H1 (cell line): Measurements from ENCODE around the gene LGR4. TPM values are rescaled to one million over a fixed set of nuclear protein-coding genes. Genes with fewer than 3 reads are reported as not detected.

Source experiments
- CTCF ChIA-PET: fragments of 300-600 bp; sonication (Branson Sonifier 250); formaldehyde crosslinking; loops from one replicate; lab custom pipeline; 2021; ENCODE audit not compliant: partially characterized antibody; lab: Charles Lee
- POLR2A ChIA-PET: fragments of 300-600 bp; sonication (Branson Sonifier 250); formaldehyde crosslinking; loops from one replicate; lab custom pipeline; 2021; ENCODE audit warnings: inconsistent platforms; ENCODE audit not compliant: partially characterized antibody; lab: Charles Lee
- DNase-seq, 2 experiments: peaks; one replicate each; pipeline versions ENCODE4 v3.0.0 to v3.0.0-alpha.2; 2010 to 2022; ENCODE audit warnings: low spot score in 2 of 2, low read depth in 1 of 2, mixed read lengths in 1 of 2
- FAIRE-seq: peaks from 2 replicates; lab custom pipeline; 2011; peaks lifted over from hg19 to GRCh38; lab: Jason Lieb, UNC
- H2AFZ ChIP-seq: 2 replicates; pipeline ENCODE4 v1.8.1; 2012; ENCODE audit warnings: low read length, inconsistent platforms
- H2AK5ac ChIP-seq: 2 replicates; pipeline ENCODE4 v1.6.1; 2013; ENCODE audit warnings: low read depth, low read length
- H2BK120ac ChIP-seq: replicated peaks from 2 replicates; pipeline ENCODE3; 2013; ENCODE audit warnings: low read depth, low read length, inconsistent platforms
- H2BK12ac ChIP-seq: 2 replicates; pipeline ENCODE4 v1.6.1; 2013; ENCODE audit warnings: low read depth, low read length
- H2BK15ac ChIP-seq: 2 replicates; pipeline ENCODE4 v1.6.1; 2013; ENCODE audit warnings: low read length
- H2BK20ac ChIP-seq: 2 replicates; pipeline ENCODE4 v1.6.1; 2013; ENCODE audit warnings: low read length
- H2BK5ac ChIP-seq: 2 replicates; pipeline ENCODE4 v1.6.1; 2013; ENCODE audit warnings: low read depth, low read length
- H3K14ac ChIP-seq: 2 replicates; pipeline ENCODE4 v1.6.1; 2013; ENCODE audit warnings: inconsistent platforms; ENCODE audit not compliant: insufficient read length
- H3K18ac ChIP-seq: 2 replicates; pipeline ENCODE4 v1.6.1; 2013; ENCODE audit warnings: low read length; ENCODE audit errors: extremely low read depth
- H3K23ac ChIP-seq: 2 replicates; pipeline ENCODE4 v1.6.1; 2013; ENCODE audit warnings: inconsistent platforms; ENCODE audit not compliant: insufficient read length
- H3K23me2 ChIP-seq: 2 replicates; pipeline ENCODE4 v1.6.1; 2013; ENCODE audit warnings: low read depth, low read length
- H3K27ac ChIP-seq: 2 replicates; pipeline ENCODE4 v1.6.1; 2011; ENCODE audit warnings: low read depth, low read length, inconsistent platforms
- H3K27me3 ChIP-seq, 4 experiments: replicated peaks in 1 of 4; 1 replicate in 1 of 4; 2 replicates in 3 of 4; pipeline versions ENCODE4 v1.6.1 to v1.8.1; 2011 to 2013; ENCODE audit warnings: low read length in 3 of 4, mild to moderate bottlenecking in 3 of 4, inconsistent platforms in 2 of 4, mixed read lengths in 2 of 4, moderate library complexity in 1 of 4; ENCODE audit not compliant: control insufficient read depth in 3 of 4, insufficient read depth in 3 of 4; ENCODE audit errors: extremely low read depth in 1 of 4
- H3K36me3 ChIP-seq, 4 experiments: 2 replicates each; pipeline versions ENCODE4 v1.6.1 to v1.8.1; 2011 to 2013; ENCODE audit warnings: mild to moderate bottlenecking in 4 of 4, low read length in 3 of 4, moderate library complexity in 2 of 4, control low read depth in 1 of 4, inconsistent platforms in 1 of 4; ENCODE audit not compliant: insufficient read depth in 4 of 4, control insufficient read depth in 2 of 4
- H3K4ac ChIP-seq: replicated peaks from 2 replicates; pipeline ENCODE3; 2013; ENCODE audit warnings: low read length, low read depth, mixed read lengths, inconsistent platforms; ENCODE audit not compliant: insufficient read length
- H3K4me1 ChIP-seq, 4 experiments: replicated peaks in 1 of 4; 1 replicate in 1 of 4; 2 replicates in 3 of 4; pipeline versions ENCODE4 v1.6.1 to v1.8.1; 2011 to 2013; ENCODE audit warnings: low read length in 3 of 4, inconsistent platforms in 2 of 4, mixed read lengths in 1 of 4; ENCODE audit not compliant: insufficient read depth in 4 of 4, control insufficient read depth in 3 of 4
- H3K4me2 ChIP-seq, 2 experiments: 2 replicates each; pipeline versions ENCODE4 v1.6.1 to v1.8.1; 2011 to 2013; ENCODE audit warnings: low read depth in 2 of 2, low read length in 2 of 2, control low read depth in 1 of 2, inconsistent platforms in 1 of 2, mild to moderate bottlenecking in 1 of 2; ENCODE audit not compliant: insufficient read depth in 1 of 2
- H3K4me3 ChIP-seq, 4 experiments: fragments of 200-600, 300-600 bp in 1 of 4; sonication (generic), shearing (Covaris generic), sonication (Bioruptor Twin) in 1 of 4; 2 replicates each; pipeline versions ENCODE4 v1.5.1 to v1.8.1; 2011 to 2016; ENCODE audit warnings: low read length in 4 of 4, low read depth in 3 of 4, control low read depth in 2 of 4, inconsistent platforms in 2 of 4, mild to moderate bottlenecking in 2 of 4, mixed read lengths in 1 of 4, moderate library complexity in 1 of 4; ENCODE audit not compliant: insufficient read depth in 2 of 4; ENCODE audit errors: extremely low read depth in 1 of 4
- H3K56ac ChIP-seq: replicated peaks from 2 replicates; pipeline ENCODE3; 2013; ENCODE audit warnings: low read depth, mild to moderate bottlenecking, mixed read lengths, low read length, inconsistent platforms; ENCODE audit not compliant: insufficient read length
- H3K79me1 ChIP-seq: 2 replicates; pipeline ENCODE4 v1.6.1; 2013; ENCODE audit warnings: low read depth, low read length, control low read depth
- H3K79me2 ChIP-seq, 2 experiments: 2 replicates each; pipeline versions ENCODE4 v1.6.1 to v1.8.1; 2012 to 2013; ENCODE audit warnings: low read length in 2 of 2, mild to moderate bottlenecking in 2 of 2, inconsistent platforms in 1 of 2; ENCODE audit not compliant: insufficient read depth in 2 of 2, control insufficient read depth in 1 of 2
- H3K9ac ChIP-seq, 4 experiments: replicated peaks in 1 of 4; 1 replicate in 1 of 4; 2 replicates in 3 of 4; pipeline versions ENCODE4 v1.6.1 to v1.8.1; 2011 to 2013; ENCODE audit warnings: low read depth in 3 of 4, low read length in 3 of 4, control low read depth in 2 of 4, mild to moderate bottlenecking in 2 of 4, moderate library complexity in 2 of 4, inconsistent platforms in 1 of 4; ENCODE audit errors: extremely low read depth in 1 of 4
- H3K9me3 ChIP-seq, 2 experiments: 2 replicates each; pipeline versions ENCODE4 v1.6.1 to v1.8.1; 2012 to 2013; ENCODE audit warnings: mild to moderate bottlenecking in 2 of 2, moderate library complexity in 2 of 2, control low read depth in 1 of 2, inconsistent platforms in 1 of 2, low read depth in 1 of 2, low read length in 1 of 2, mixed read lengths in 1 of 2; ENCODE audit not compliant: insufficient read depth in 2 of 2
- H4K20me1 ChIP-seq, 2 experiments: replicated peaks in 1 of 2; 2 replicates each; pipeline versions ENCODE3 to v1.8.1; 2011 to 2013; ENCODE audit warnings: inconsistent platforms in 2 of 2, low read length in 2 of 2, mild to moderate bottlenecking in 1 of 2; ENCODE audit not compliant: insufficient read depth in 2 of 2, control insufficient read depth in 1 of 2
- H4K5ac ChIP-seq: 2 replicates; pipeline ENCODE4 v1.6.1; 2013; ENCODE audit warnings: low read length, low read depth, mixed read lengths, inconsistent platforms; ENCODE audit not compliant: insufficient read length
- H4K8ac ChIP-seq: 2 replicates; pipeline ENCODE4 v1.8.0; 2013; ENCODE audit warnings: mild to moderate bottlenecking, moderate library complexity, low read length, inconsistent platforms; ENCODE audit not compliant: insufficient read depth; ENCODE audit errors: extremely low read depth
- H4K91ac ChIP-seq: replicated peaks from 2 replicates; pipeline ENCODE3; 2013; ENCODE audit warnings: low read length, mixed read lengths, inconsistent platforms; ENCODE audit not compliant: insufficient read length
- CEBPB ChIP-seq: IDR thresholded peaks from 2 replicates; pipeline ENCODE4 v1.6.1; 2012; ENCODE audit warnings: low read depth, low read length
- HDAC2 ChIP-seq, 2 experiments: fragments of 300-600 bp in 1 of 2; sonication (generic) in 1 of 2; IDR thresholded peaks; 2 replicates each; pipeline ENCODE4 v1.6.1; 2011 to 2012; ENCODE audit warnings: low read depth in 2 of 2, low read length in 2 of 2, mild to moderate bottlenecking in 2 of 2, moderate library complexity in 2 of 2, borderline replicate concordance in 1 of 2, inconsistent platforms in 1 of 2
- MAFK ChIP-seq: IDR thresholded peaks from 2 replicates; pipeline ENCODE4 v1.6.1; 2012; ENCODE audit warnings: low read depth, mild to moderate bottlenecking, improper control_type of control experiment, low read length
- NANOG ChIP-seq: IDR thresholded peaks from 2 replicates; pipeline ENCODE4 v1.6.1; 2011; ENCODE audit warnings: low read length, low read depth, mild to moderate bottlenecking, inconsistent platforms; ENCODE audit not compliant: insufficient read depth, poor library complexity, severe bottlenecking
- POLR2AphosphoS5 ChIP-seq: IDR thresholded peaks from 2 replicates; pipeline ENCODE4 v1.6.1; 2011; ENCODE audit warnings: low read depth, low read length
- RBBP5 ChIP-seq: IDR thresholded peaks from 2 replicates; pipeline ENCODE4 v1.7.1; 2012; ENCODE audit warnings: low read depth, mild to moderate bottlenecking, inconsistent platforms, low read length, moderate library complexity, borderline replicate concordance
- RFX5 ChIP-seq: IDR thresholded peaks from 2 replicates; pipeline ENCODE4 v1.6.1; 2011; ENCODE audit warnings: low read depth, low read length, improper control_type of control experiment, borderline replicate concordance
- SAP30 ChIP-seq: fragments of 300-600 bp; sonication (generic); IDR thresholded peaks from 2 replicates; pipeline ENCODE4 v1.7.1; 2012; ENCODE audit warnings: low read length, moderate library complexity, mild to moderate bottlenecking, inconsistent platforms; ENCODE audit not compliant: insufficient read depth, insufficient replicate concordance
- SIRT6 ChIP-seq: IDR thresholded peaks from one replicate; pipeline ENCODE4 v1.7.1; 2012; ENCODE audit warnings: low read length, inconsistent platforms
- SP1 ChIP-seq: IDR thresholded peaks from 2 replicates; pipeline ENCODE4 v1.6.1; 2011; ENCODE audit warnings: low read depth, low read length
- TAF1 ChIP-seq: IDR thresholded peaks from 2 replicates; pipeline ENCODE4 v1.6.1; 2011; ENCODE audit warnings: mild to moderate bottlenecking, low read depth, low read length
- TAF7 ChIP-seq: optimal IDR thresholded peaks from 2 replicates; pipeline ENCODE3; 2011; ENCODE audit warnings: low read depth, mild to moderate bottlenecking, inconsistent platforms, low read length, moderate library complexity, borderline replicate concordance
- WGBS, 2 experiments: shearing (Covaris generic) in 1 of 2; methylation state at CpG; one replicate each; pipeline versions ENCODE4 v1.1.6 to v1.1.7; 2013 to 2015; ENCODE audit warnings: low lambda C conversion rate in 2 of 2, mixed read lengths in 2 of 2, inconsistent platforms in 1 of 2, low coverage in 1 of 2, missing lambda C conversion rate in 1 of 2; ENCODE audit not compliant: insufficient replicate concordance in 2 of 2, insufficient coverage in 1 of 2, insufficient read length in 1 of 2; ENCODE audit errors: extremely low coverage in 1 of 2, missing lambda C conversion rate in 1 of 2; 5-methylcytosine and 5-hydroxymethylcytosine counted together
- polyA plus RNA-seq, 7 experiments: library from polyadenylated mRNA; depleted of rRNA in 3 of 7; stranded (reverse) in 5 of 7; unstranded in 2 of 7; fragments of >200 nt in 5 of 7; fragments of 200-250 nt in 2 of 7; gene quantifications; 1 replicate in 5 of 7; 2 replicates in 1 of 7; 4 replicates in 1 of 7; pipeline versions ENCODE4 v1.2.1 to v1.2.3, GENCODE V29; 2011 to 2013; ENCODE audit warnings: missing spikeins in 2 of 7, mixed read lengths in 2 of 7
- total RNA-seq: library from RNA; stranded (reverse); fragmentation: NEBNext Ultra II Directional; extraction: Animal tissue kit (Norgen Biotek cat#: 25700); gene quantifications from 2 replicates; pipeline ENCODE4 v1.2.1, GENCODE V29; 2021
- TF ChIP-seq, protein P1 (sequence below): IDR thresholded peaks from 2 replicates; pipeline ENCODE4 v1.6.1; 2012; ENCODE audit warnings: inconsistent platforms

The LGR4 gene
- total and polyA plus RNA-seq, 2 of the 8 experiments (the other 6 are each of a cell fraction or from before 2014, with no cell fraction given): 26.6 to 61.7 TPM

DNA sequence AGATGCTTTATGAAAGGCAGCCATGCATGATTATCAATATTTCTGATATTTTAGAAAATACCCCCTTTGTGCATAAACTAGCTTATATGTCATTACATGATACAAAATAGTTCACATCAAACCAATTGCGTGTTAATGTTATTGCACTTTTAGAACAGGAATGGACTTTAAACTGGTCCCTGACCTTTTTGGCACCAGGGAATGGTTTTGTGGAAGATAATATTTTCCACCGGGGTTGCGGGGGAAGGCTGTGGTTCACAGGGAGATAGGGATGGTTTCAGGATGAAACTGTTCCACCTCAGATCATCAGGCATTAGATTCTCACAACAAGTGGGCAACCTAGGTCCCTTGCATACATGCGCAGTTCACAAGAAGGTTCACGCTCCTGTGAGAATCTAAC lies 16.5 kb upstream of the LGR4 start:
- Histone ChIP-seq H3K9ac (no peak overlapping the region), H4K8ac (no peak overlapping the region), H4K91ac (no peak overlapping the region), H3K9me3 (peaks cover 5% of the 10 kb centered on the region in 2 experiments; a peak in 2 of 4 replicates), H2BK5ac (no peak overlapping the region), H3K79me1 (no peaks in the 10 kb centered on the region), H3K36me3 (peaks cover 5 to 35% (median 18%) of the 10 kb centered on the region in 4 experiments; a peak in 6 of 8 replicates), H3K27me3 (no peaks in the 10 kb centered on the region), H3K27ac (no peak overlapping the region), H3K56ac (no peak overlapping the region), H3K79me2 (no peaks in the 10 kb centered on the region), H2AFZ (no peak overlapping the region), H2BK12ac (no peak overlapping the region), H2BK15ac (no peak overlapping the region), H3K4me2 (no peak overlapping the region), H2BK120ac (no peak overlapping the region), H2BK20ac (no peak overlapping the region), H4K20me1 (peaks cover 0 to 3% of the 10 kb centered on the region in 2 experiments), H4K5ac (no peak overlapping the region), H3K23ac (no peak overlapping the region), H3K18ac (no peak overlapping the region), H2AK5ac (no peak overlapping the region), H3K14ac (no peak overlapping the region), H3K4ac (no peak overlapping the region), H3K4me3 (no peak overlapping the region), H3K4me1 (no peaks in the 10 kb centered on the region), H3K23me2 (no peaks in the 10 kb centered on the region; the same call in 1 of the 2 replicates)
- CTCF ChIA-PET: interaction anchor here (8.4 kb wide), 1 partner anchor 9 kb away, joined by 86 read pairs; no protein-coding TSS in a partner anchor
- DNase-seq (no peak), FAIRE-seq (no peak)
- POLR2A ChIA-PET: interaction anchor here (1.4 kb wide), 1 partner anchor 271 kb away, joined by 4 read pairs; no protein-coding TSS in a partner anchor
- 93% methylated on average over 5 of the region's 5 CpGs; no CpG with 5 or more reads in 1 of the 2 experiments for WGBS, 2 experiments
- TF ChIP-seq TAF1: no peak
- TF ChIP-seq SP1: no peak
- TF ChIP-seq, protein P1, sequence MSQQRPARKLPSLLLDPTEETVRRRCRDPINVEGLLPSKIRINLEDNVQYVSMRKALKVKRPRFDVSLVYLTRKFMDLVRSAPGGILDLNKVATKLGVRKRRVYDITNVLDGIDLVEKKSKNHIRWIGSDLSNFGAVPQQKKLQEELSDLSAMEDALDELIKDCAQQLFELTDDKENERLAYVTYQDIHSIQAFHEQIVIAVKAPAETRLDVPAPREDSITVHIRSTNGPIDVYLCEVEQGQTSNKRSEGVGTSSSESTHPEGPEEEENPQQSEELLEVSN: no peak
- TF ChIP-seq SIRT6: no peak
- no peak for TF ChIP-seq NANOG
- no peak for TF ChIP-seq POLR2AphosphoS5
- TF ChIP-seq TAF7: no peak
- TF ChIP-seq SAP30: no peak
- no peak for TF ChIP-seq RFX5
- TF ChIP-seq HDAC2 (IDR thresholded peaks at IDR 0.05; ENCODE audit: borderline replicate concordance in 1 of 2, low read depth in 2 of 2, low read length in 2 of 2): no peak
- no peak for TF ChIP-seq RBBP5
- TF ChIP-seq CEBPB: no peak
- TF ChIP-seq MAFK: no peak
